ENCODE results near the gene MYO1D. TPM values are rescaled to one million over a fixed set of nuclear protein-coding genes. Genes with fewer than 3 reads are reported as not detected.

The MYO1D gene
- total and polyA plus RNA-seq, 8 donors: 22.0 to 92.8 (median 27.4) TPM

DNA sequence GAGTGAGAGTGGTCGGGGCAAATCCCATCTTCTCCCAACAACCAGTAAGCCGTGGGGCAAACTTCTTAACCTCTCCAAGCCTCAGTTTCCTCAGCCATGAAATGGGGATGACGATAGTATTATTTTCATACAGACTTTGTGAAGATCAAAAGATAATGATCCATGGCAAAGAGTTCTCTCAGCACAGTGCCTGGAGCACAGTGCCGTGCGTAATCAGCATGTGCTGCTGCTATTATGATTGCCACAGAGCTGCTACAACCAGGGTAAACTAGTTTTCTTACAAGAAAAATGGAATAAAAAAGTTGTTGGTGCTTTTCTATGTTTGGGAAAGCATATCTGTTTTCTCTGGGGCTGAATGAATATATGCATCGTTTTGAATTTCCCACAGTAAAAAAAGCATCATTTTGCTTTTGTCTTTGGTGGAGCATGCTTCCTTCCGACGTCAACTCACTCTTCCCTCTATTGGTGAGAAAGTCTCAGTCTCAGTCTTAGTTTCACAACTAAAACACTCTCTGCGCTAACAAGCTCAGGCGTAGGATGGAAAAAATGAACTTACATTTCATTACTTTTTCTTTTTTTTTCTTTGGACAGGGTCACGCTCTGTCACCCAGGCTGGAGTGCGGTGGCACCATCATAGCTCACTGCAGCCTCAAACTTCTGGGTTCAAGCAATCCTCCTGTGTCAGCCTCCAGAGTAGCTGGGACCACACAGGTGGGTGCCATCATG, 352.9 kb downstream of the MYO1D start:
- intact Hi-C loops (cut with DNase I): no loop called here
- peaks cover 0 to 19% of the 10 kb centered on the region in 2 donors for H3K27me3 ChIP-seq
- no peak overlapping the region for H3K4me3 ChIP-seq
- no peaks in the 10 kb centered on the region for H3K36me3 ChIP-seq
- ATAC-seq: no peak
- no peak overlapping the region for H3K27ac ChIP-seq
- H3K4me1 ChIP-seq: peaks cover 5 to 11% of the 10 kb centered on the region in 2 donors
- DNase-seq: no peak
- no peaks in the 10 kb centered on the region for H3K9me3 ChIP-seq
- TF ChIP-seq, protein P1, sequence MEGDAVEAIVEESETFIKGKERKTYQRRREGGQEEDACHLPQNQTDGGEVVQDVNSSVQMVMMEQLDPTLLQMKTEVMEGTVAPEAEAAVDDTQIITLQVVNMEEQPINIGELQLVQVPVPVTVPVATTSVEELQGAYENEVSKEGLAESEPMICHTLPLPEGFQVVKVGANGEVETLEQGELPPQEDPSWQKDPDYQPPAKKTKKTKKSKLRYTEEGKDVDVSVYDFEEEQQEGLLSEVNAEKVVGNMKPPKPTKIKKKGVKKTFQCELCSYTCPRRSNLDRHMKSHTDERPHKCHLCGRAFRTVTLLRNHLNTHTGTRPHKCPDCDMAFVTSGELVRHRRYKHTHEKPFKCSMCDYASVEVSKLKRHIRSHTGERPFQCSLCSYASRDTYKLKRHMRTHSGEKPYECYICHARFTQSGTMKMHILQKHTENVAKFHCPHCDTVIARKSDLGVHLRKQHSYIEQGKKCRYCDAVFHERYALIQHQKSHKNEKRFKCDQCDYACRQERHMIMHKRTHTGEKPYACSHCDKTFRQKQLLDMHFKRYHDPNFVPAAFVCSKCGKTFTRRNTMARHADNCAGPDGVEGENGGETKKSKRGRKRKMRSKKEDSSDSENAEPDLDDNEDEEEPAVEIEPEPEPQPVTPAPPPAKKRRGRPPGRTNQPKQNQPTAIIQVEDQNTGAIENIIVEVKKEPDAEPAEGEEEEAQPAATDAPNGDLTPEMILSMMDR (IDR thresholded peaks at IDR 0.05): no peak

DNA sequence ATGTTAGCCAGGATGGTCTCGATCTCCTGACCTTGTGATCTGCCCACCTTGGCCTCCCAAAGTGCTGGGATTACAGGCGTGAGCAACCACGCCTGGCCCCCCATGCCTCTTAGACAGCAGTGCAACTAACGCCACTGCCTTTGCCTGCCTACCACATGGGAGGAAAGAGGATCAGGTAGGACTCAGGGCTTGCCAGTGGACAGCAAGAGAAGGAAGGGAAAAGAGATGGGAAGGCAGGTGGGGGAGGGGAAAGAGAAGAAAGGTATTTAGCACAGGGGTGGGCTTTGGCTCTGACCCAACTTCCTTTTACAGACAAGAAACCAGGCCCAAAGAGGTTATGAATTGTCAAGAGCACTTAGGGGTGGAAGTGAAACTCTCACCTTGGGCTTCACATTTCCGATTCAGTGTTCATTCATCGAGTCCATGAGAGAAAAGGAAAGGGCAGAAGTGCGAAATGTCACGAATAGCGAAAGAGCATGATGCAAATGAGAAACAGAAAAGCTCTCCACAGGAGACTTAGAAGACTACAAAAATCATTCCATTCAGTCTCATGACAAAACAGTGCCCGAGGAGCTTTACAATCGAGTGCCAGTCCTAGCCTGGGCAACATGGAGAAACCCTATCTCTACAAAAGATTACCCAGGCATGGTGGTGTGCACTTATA, 353.8 kb downstream of the MYO1D start:
- intact Hi-C loops (cut with DNase I): no loop called here
- DNase-seq: no peak

DNA sequence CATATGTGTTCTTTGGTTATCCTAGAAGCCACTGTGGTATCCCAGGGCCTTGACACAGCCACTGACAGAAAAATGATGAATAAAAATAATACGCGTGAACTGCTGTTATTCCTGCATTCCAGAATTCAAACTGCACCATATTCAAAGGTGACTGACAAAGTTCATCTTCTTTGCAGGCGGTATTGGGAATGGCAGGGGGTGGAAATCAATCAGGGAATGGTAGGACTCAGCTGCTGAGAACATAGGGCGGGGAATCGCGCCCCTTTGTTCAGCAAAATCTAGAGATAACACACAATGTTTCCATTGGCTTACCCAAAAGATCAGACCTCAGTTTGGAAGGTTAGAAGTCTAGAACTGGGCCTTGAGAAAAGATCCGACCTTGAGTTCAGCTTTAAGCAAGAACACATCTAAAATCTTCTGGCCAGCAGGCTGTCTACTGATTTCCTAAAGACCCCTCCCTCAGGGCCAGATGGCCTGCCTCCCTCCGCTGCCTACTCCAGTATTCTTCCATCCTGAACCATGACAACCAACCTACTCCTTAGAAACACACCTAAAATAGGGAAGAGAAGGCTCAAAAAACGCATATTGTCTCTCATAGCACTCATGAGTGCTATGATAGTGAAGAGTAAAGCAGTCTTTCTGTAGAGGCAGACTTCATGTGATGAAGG, 356.1 kb downstream of the MYO1D start:
- Histone ChIP-seq H3K27ac (no peak overlapping the region), H3K9me3 (no peaks in the 10 kb centered on the region), H3K4me3 (no peak overlapping the region), H3K4me1 (peaks cover 5 to 17% of the 10 kb centered on the region in 2 donors), H3K27me3 (peaks cover 0 to 36% of the 10 kb centered on the region in 2 donors), H3K36me3 (no peaks in the 10 kb centered on the region)
- DNase-seq: no peak
- intact Hi-C loops (cut with DNase I): no loop called here
- TF ChIP-seq, protein P1 (IDR thresholded peaks at IDR 0.05): no peak
- ATAC-seq: no peak

More for the DNA sequence above, 353.8 kb downstream of the MYO1D start:
- Histone ChIP-seq H3K36me3 (no peaks in the 10 kb centered on the region), H3K27ac (no peak overlapping the region), H3K4me3 (no peak overlapping the region), H3K9me3 (no peaks in the 10 kb centered on the region), H3K4me1 (peaks cover 5 to 17% of the 10 kb centered on the region in 2 donors), H3K27me3 (peaks cover 0 to 27% of the 10 kb centered on the region in 2 donors)
- TF ChIP-seq, protein P1 (IDR thresholded peaks at IDR 0.05): no peak
- ATAC-seq: no peak

DNA sequence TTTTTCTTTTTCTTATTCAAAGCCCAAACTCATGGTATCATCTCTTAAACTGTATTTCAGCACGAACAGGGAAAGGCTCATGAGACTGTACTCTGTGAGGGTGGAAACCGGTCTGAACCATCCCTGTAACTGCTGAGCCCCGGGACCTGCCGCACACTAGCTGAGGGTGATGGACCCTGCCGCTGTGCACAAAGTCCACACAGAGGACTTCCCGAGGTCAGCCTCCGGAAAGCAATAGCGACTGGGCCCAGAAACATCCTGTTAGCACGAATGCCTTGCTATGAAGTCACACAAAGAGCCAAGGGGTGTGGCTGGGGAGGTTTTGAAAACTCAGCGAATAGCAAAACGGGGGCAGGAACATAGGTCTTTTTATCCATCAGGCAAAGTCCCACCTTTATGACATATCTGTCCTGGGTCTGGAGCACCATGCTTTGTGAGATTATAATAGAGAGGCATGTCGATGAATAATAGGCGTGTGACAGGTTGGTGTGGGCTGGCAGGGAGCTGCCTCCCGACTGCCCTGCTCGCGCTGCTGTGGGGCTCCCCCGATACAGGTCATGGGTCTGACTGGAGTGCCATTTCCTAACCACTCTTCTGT, 356.7 kb downstream of the MYO1D start:
- ATAC-seq: peak; percentile 22
- peak in 1 of 4 donors; percentile 44 for DNase-seq

More for the DNA sequence above, 356.7 kb downstream of the MYO1D start:
- no peaks in the 10 kb centered on the region for H3K36me3 ChIP-seq
- H3K4me1 ChIP-seq: peaks cover 5 to 17% of the 10 kb centered on the region in 2 donors
- intact Hi-C loops (cut with DNase I): no loop called here
- peak overlapping the region; percentile 2 to 44 for H3K27ac ChIP-seq
- H3K4me3 ChIP-seq: peak overlapping the region in 1 of 2 donors; percentile 42
- H3K9me3 ChIP-seq: no peaks in the 10 kb centered on the region
- peaks cover 0 to 36% of the 10 kb centered on the region in 2 donors for H3K27me3 ChIP-seq
- TF ChIP-seq, protein P1 (IDR thresholded peaks at IDR 0.05): no peak
